Measurements from ENCODE around the gene CDYL. TPM values are rescaled to one million over a fixed set of nuclear protein-coding genes. Genes with fewer than 3 reads are reported as not detected.
A peak's percentile ranks its signal among the peaks of the same experiment; 100 is the strongest.

CDYL gene
- total and polyA plus RNA-seq, 2 experiments from 2014 or later, result 38.0 to 60.8 TPM

DNA sequence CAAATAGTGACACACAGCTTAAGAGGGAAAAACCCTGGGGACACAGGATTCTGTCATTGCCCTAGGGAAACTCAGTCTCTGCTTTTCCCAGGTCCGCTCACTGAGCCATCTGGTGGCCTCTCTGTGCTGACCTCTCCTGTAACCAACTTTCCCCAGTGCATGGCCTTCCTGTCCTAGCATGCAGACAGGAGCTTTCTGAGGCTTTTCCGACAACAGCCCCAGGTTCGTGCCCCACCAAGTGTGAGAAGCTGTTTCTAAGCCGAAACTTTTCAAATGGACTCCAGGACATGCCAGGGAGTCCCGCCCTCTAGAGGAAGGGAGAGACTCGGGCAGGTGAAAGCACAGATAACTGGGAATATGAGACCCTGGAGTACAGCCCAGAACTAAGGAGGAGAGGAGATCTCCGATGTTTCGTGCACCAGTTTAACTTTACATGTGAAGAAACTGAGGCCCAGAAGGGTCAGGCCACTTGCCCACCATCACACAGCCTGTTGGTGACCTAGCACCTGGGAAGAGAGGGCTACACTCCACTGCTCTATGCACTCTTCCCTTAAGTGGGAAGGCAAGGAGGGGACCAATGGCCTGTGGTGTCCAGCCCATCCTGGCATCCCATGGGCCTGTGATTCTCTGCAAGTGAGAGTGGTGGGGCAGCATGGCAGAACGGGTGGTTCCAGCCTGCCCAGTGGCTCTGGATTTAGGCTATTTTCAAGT lies 181.5 kb downstream of the CDYL start:
- peak; percentile 24 for TF ChIP-seq CTCF (IDR thresholded peaks at IDR 0.05; ENCODE audit: low read depth, low read length)
- no peak overlapping the region for H3K27ac ChIP-seq
- no peaks in the 10 kb centered on the region for H3K4me1 ChIP-seq (ENCODE audit: low read depth)
- H3K4me3 ChIP-seq, result no peak overlapping the region
- DNase-seq (ENCODE audit: low read depth in 1 of 2, low spot score in 1 of 2), result no peak
- no peaks in the 10 kb centered on the region for H3K9me3 ChIP-seq (ENCODE audit: low read depth)
- H3K36me3 ChIP-seq, result peaks cover 10% of the 10 kb centered on the region
- no peaks in the 10 kb centered on the region for H3K27me3 ChIP-seq

DNA sequence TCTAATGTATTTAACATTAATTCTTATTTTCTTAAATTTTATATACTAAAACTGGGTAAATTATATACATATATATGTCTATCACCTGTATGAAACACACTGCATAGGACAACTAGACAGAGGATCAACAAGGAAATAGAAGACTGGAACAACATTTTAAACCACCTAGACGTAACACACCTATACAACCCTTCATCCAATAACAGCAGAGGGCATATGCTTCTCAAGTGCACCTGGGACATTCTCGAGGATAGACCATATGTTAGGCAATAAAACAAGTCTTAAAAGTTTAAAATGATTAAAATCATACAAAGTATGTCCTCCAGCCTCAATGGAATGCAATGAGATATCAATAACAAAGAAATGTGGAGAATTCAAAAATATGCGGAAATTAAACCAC lies 182.4 kb downstream of the CDYL start:
- Histone ChIP-seq H3K36me3 (peaks cover 8% of the 10 kb centered on the region), H3K27ac (no peak overlapping the region)

DNA sequence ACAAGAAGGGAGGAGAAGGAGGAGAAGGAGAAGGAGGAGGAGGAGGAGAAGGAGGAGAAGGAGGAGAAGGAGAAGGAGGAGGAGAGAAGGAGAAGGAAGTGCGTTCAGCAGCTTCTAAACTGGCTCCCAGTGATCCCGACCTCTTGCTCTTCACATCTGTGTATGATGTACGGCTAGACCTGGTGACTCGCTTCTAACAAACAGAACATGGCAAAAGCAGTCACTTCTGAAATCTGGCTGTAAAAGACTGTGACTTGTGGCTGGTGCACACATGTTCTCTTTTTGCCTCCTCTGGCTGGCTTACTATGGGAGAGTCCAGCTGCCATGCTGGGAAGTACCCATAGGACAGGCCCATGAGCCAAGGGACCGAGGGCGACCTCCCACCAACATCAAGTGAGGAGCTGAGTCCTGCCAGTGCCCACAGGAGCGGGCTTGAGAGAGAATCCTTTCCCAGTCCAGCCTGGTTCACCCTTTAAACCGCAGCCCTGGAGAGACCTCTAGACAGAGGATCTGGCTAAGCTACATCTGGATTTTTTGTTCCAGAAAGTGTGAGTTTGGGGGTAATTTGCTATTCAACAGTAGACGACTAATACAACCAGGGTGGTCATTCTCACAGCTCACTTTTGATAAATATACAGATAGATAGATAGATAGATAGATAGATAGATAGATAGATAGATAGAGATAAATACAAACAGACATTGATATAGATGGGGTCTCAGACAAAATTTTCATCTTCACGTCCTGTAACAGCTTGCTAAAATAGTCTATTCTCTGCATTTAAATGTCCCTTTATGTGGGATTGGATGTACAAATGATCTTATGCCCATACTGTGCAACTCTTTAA lies 185.3 kb downstream of the CDYL start:
- Histone ChIP-seq H3K4me1 (ENCODE audit: low read depth) (no peaks in the 10 kb centered on the region), H3K27ac (no peak overlapping the region), H3K27me3 (no peaks in the 10 kb centered on the region), H3K9me3 (ENCODE audit: low read depth) (no peaks in the 10 kb centered on the region), H3K36me3 (no peaks in the 10 kb centered on the region), H3K4me3 (no peak overlapping the region)
- DNase-seq (ENCODE audit: low read depth in 1 of 2, low spot score in 1 of 2), result no peak
- TF ChIP-seq CTCF (IDR thresholded peaks at IDR 0.05; ENCODE audit: low read depth, low read length), result no peak

More for the DNA sequence above, 182.4 kb downstream of the CDYL start:
- Histone ChIP-seq H3K27me3 (no peaks in the 10 kb centered on the region), H3K9me3 (ENCODE audit: low read depth) (no peaks in the 10 kb centered on the region), H3K4me3 (no peak overlapping the region), H3K4me1 (ENCODE audit: low read depth) (no peaks in the 10 kb centered on the region)
- no peak for TF ChIP-seq CTCF (IDR thresholded peaks at IDR 0.05; ENCODE audit: low read depth, low read length)
- no peak for DNase-seq (ENCODE audit: low read depth in 1 of 2, low spot score in 1 of 2)

GRCh38 chr6:4962905-4963304 lies 186.7 kb downstream of the CDYL start:
- H3K27me3 ChIP-seq, result no peaks in the 10 kb centered on the region
- no peak for TF ChIP-seq CTCF (IDR thresholded peaks at IDR 0.05; ENCODE audit: low read depth, low read length)
- H3K9me3 ChIP-seq (ENCODE audit: low read depth), result no peaks in the 10 kb centered on the region
- no peaks in the 10 kb centered on the region for H3K36me3 ChIP-seq
- no peaks in the 10 kb centered on the region for H3K4me1 ChIP-seq (ENCODE audit: low read depth)
- DNase-seq (ENCODE audit: low read depth in 1 of 2, low spot score in 1 of 2), result no peak
- no peak overlapping the region for H3K4me3 ChIP-seq
- H3K27ac ChIP-seq, result no peak overlapping the region

GRCh38 chr6:4964675-4965561 lies 188.7 kb downstream of the CDYL start:
- Histone ChIP-seq H3K27ac (no peak overlapping the region), H3K4me3 (no peak overlapping the region), H3K4me1 (ENCODE audit: low read depth) (peaks cover 4% of the 10 kb centered on the region), H3K27me3 (no peaks in the 10 kb centered on the region), H3K9me3 (ENCODE audit: low read depth) (no peaks in the 10 kb centered on the region), H3K36me3 (no peaks in the 10 kb centered on the region)
- no peak for TF ChIP-seq CTCF (IDR thresholded peaks at IDR 0.05; ENCODE audit: low read depth, low read length)
- no peak for DNase-seq (ENCODE audit: low read depth in 1 of 2, low spot score in 1 of 2)

All from cardiac muscle cell (in vitro differentiated cells and primary cell).